Stimulated activated CD8-positive, alpha-beta memory T cell treated with anti-CD3 and anti-CD28 coated beads, Interleukin-4, amount 100 ng/mL, for 4 hours (primary cell): Measurements from ENCODE around the gene FATE1.
A peak's percentile ranks its signal among the peaks of the same experiment; 100 is the strongest.
"Not testable (repeated sequence)": the region's sequence is repeated elsewhere in the genome, so short reads cannot be mapped to it uniquely, and the experiment has no call there.

Experiments
- DNase-seq, 2 donors: peaks; one replicate each; pipeline ENCODE4 v3.0.0-alpha.2; 2020; ENCODE audit warnings: low read depth in 2 of 2, low spot score in 1 of 2

The FATE1 gene

DNA sequence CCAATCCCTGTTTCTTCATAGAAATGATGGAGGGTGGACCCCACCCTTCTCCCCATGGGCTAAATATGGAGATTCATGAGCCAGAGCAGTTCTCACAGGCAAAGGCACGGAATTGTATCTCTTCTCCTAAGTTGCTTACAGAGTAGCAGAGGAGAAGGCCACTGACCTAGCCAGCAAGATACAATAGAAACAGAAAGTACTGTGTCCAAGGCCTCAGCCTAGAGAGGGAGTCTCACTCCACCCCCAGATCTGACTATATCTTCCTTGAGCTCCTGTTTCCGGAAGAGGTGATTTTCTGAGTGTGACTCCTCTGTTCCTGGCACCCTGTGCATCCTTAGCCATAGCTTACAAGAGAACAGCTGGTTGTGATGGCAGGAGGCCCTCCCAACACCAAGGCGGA lies at the start of gene FATE1:
Gene FATE1 (plus strand): TSS at position 284 of the 400 bp plus-strand sequence. CDS start 85 bp downstream, at position 369.
- no peak for DNase-seq

DNA sequence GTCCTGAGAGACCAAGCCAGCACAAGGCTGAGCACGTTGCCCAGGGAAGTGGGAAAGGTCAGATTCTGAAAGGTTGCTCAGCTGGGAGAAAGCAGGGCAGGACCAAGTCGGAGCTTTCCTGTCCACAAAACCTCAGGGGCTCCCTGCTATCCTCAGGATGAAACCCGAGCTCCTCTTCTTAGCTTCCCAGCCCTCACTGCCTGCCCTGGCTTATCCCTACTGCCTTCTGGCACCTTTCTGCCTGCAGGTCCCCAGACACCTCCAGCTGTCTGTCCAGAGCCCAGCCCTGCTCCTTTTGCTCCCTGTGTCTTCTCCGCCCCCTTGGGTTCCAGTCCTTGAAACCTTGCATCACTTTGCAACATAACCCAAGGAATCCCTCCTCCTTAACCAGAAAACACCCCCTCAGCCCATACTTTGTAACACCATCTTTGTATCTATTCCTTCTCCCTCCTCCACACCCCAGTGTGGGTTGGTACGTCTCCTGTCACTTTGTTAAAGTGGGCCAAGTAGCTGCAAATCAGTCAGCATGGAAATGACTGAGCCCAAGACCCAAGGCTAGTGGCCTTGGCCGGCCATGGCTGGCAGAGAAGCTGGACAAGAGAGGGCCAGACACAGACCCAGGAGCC lies 40.6 kb upstream of the FATE1 start:
- no peak for DNase-seq

- no peak for DNase-seq
Observed at GRCh38 chrX:151676196-151676595, 39.6 kb upstream of the FATE1 start.

DNA sequence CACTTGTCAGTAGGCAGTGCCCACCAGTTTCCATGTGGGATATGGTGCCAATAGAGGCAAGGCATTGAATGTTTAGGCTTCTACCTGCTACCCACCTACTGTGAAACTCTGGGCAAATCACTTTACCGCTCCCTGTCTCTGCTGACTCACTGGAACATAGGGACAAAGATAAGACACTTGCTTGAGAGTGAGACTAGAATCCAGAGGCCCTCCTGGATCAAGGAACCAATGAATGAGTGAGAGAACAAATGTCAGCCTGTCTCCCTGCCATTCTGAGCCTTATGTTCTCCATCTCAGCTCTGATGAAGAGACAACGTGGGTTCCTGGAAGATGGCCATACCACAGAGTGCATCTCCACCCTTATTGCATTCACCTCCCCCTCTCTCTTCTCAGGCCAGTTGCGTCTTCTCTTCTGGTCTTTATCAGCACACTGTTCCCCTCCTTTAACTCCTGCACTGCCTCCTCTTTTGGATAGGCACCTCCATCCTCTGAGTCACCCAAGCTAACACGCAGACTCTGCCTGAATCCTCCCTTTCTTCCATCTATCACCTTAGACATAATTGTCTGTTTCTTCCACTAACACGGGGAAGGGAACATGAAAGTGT lies 35.9 kb upstream of the FATE1 start:
- no peak for DNase-seq

DNA sequence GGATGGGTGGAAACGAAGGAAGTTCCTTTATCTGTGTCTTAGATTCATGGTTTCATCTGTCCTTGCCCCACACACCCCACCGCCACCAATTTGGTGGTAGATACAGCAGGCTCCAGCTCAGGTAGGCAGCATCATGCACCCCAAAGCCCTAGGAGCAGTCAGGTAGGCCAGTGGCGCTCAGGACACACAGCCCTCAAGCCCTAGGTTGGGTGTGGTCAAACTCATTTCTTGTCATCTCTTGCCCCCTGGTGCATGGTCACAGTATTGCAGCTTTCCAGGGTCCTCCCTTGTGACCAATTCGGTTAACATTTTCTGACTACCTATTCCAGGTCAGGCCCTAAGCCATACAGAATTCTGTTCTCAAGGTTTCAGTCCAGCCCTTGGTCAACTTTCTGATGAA lies 35.0 kb upstream of the FATE1 start:
- peak in 1 of 2 donors; percentile 26 for DNase-seq

- DNase-seq = no peak
Observed at GRCh38 chrX:151687635-151688034, 28.2 kb upstream of the FATE1 start.

DNA sequence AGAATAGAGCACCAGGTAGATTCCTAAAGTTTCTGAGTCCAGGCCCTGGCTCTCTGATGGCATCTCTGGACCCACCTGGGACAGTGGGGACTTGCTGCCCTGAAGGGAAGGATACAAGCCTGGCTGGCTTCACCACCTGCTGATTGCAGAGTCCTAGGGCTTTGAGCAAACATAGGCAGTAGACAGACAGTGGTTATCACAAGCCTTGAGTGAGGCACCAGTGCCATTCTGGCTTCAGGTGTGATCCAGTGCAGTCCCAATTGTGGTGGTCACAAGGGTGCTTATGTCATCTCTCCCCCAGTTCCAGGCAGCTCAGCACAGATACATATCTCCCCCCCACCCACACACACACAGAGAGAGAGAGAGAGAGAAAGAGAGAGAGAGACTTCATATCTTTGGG lies 27.1 kb upstream of the FATE1 start:
- DNase-seq = no peak

GRCh38 chrX:151692825-151693224 lies 23.0 kb upstream of the FATE1 start:
- no peak for DNase-seq

DNA sequence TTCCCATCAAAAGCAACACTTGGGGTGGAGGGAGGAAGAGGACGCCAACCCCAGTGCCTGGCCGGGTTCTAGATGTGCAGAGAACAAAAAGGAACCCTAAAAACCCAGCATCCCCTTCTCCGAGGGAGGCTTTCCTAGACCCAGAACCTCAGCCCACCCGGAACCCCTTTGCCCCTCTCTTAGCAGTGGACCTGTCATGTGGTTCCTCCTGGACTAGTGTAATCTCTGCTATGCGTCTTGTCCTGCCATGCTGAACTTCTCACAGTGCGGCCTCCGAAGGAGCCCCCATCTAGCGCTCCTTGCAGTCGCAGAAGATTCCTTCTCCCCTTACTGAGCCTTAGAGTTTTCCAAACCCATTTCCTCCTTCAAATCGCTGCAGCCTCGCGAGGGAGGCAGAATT lies 21.7 kb upstream of the FATE1 start:
- DNase-seq = no peak

- DNase-seq = no peak
Observed at GRCh38 chrX:151694661-151695582, 20.9 kb upstream of the FATE1 start, which contains the start of gene PRRG3. PRRG3 (plus strand) TSS chrX:151695458; CDS start chrX:151698815, 3,357 bp downstream.

DNA sequence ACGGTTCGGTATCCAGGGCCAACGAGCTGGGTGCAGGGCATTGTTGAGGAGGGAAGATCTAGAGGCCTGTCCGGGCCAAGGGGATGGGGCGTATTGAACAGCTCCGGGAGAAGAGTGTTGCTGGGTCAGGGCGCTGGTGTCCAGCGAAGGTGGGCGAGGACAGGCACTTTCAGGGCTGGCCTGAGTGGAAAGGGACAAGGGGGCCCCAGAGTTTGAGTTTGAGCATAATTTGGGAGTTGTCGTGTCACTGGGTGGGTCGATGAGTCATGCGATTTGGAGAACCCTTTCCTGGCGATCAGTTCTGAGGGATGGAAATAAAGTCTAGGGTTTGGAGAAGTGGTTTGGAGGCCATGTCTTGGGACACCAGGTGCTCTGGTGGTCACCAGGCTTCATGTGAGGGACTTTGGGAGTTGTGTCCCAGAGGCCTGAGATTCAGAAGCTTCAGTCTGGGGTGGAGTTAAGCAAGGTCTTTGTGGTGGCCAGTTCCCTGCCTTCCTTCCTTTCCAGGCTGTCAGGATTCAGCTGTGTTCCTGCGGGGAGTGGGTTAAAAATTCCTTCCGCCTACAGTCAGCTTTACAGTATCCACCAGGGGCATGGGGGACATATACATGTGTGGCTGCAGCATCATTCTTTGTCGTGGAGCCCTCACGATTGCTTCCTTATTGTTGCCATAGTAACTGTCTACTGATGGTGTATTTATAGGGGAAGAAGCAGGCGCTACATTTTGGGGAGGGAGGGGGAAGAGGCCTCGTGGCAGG lies 20.1 kb upstream of the FATE1 start:
- no peak for DNase-seq

DNA sequence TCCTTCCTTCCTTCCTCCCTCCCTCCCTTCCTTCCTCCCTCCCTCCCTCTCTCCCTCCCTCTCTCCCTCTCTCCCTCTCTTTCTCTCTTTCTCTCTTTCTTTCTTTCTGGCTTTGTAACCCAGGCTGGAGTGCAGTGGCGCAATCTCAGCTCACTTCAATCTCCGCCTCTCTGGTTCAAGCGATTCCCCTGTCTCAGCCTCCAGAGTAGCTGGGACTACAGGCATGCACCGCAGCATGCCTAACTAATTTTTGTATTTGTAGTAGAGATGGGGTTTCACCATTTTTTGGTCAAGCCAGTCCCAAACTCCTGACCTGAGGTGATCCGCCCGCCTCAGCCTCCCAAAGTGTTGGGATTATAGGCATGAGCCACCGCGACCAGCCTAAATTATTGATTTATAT lies 18.8 kb upstream of the FATE1 start:
- not testable (repeated sequence) for DNase-seq

GRCh38 chrX:151697522-151697921 lies 18.3 kb upstream of the FATE1 start:
- DNase-seq = no peak

DNA sequence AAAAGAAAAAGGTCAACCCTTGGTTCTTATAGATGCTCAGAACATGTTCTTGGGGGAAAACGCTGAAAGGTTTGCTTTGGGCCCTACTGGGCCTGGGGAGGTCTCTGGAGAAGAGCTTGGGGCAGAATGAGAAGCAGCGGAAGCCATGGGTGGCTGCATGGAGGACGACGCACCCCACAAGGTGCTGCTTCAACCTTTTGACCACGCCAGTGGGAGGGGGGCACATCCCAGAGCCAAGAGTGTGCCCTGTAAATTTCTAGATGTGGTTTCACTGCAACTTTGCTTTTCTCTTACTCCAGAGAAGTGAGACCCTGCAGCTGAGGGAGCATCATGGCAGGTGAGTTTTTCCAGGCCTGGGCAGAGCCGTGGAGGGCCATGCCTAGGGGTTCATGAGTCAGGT lies 17.4 kb upstream of the FATE1 start:
- DNase-seq = no peak

- DNase-seq = no peak
Observed at GRCh38 chrX:151699746-151700145, 16.1 kb upstream of the FATE1 start.

DNA sequence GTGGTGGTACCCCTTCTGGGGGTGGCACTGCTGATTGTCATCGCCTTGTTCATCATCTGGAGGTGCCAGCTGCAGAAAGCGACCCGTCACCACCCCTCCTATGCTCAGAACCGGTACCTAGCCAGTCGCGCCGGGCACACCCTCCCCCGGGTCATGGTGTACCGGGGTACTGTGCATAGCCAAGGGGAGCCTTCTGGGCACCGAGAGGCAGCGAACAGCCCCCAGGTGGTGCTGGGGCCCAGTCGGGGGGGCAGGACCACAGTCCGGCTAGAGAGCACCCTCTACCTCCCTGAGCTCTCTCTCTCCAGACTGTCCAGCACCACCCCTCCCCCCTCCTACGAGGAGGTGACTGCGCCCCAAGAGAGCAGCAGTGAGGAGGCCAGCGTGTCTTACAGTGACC lies 15.3 kb upstream of the FATE1 start:
- DNase-seq = no peak

- DNase-seq = no peak
Observed at GRCh38 chrX:151701071-151701470, 14.8 kb upstream of the FATE1 start.

DNA sequence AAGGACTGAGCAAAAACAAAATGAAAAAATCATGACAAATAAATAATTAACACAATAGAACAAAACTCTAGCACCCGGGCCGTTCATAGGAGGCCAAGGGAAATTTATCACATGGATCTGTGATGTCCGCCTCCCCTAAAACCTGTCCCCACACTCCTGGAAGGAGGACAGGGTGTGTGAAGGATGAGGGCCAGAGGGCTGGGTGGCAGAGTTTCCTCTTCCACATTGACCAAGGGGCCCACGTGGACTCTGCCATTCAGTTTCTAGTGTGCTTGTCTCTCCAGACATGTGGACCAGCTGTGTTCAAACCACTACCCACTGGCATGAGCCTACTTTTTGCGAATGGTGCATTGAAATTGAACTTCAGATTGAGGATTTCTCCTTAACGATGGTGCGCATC lies 14.3 kb upstream of the FATE1 start:
- no peak for DNase-seq

DNA sequence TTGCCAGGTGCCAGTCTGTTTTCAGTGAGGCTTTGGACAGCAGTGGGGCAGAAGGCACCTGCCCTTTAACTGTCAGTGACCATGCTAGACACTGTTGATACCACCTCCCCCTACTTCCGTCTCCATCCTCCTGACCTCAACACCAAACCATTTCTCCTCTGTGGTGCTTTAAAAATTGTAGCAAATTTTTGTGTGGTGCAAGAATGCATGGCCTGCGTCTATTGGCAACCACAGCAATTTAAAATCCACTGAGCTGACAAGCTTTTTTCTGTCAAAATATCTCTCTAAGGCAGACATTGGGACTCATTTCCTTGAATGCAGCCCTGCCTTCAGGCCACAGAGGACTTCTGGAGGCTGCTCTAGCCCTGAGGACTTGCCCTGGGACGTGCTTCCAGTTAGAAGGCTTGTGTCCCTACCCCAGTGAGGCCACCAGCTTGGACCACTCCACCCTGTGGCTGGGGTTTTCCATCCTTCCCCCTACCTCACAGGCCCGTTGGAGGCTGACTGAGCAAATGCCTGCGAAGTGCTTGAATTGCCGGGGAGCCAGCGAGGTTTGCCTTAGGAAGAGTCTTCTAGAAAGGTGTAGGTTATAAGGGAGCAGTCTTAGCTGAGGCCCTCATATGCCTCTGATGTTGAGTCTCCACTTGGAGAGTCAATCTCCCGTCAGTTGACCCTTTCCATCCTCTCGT lies 13.7 kb upstream of the FATE1 start:
- DNase-seq = no peak

DNA sequence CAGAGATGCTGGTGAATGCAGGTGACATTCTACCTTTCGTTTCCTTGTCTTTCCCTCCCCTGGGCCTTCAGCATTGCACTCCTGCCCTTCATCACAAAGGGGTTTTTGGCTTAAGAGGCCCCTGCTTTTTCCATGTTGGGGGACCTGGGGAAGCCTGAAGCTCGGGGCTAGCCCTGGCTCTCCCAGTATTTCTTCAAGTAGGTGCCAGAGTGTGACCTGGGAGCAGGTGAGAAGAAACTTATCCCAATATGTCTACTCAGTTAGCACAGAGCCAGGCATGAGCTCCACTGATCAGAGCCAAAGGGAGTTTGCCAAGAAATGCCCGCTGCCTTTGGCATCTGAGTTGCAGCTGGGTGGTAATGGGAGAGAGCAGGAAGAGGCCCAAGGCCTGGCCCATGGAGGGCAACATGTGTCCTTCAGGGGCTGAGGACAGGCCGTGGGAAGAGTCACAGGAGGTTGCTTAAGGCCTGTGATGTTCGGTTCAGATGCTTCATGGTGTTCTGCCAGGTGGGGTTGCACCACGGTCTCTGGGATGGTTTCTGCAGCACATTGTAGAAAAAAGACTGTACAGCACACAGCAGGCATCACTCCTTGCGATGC lies 13.0 kb upstream of the FATE1 start:
- no peak for DNase-seq
